Fibroblast of skin of back (primary cell): ENCODE results near the gene MAP7D2.

ENCODE experiments used
- DNase-seq: peaks from one replicate; pipeline ENCODE4 v3.0.0-alpha.2; 2013

Gene MAP7D2

GRCh38 chrX:19964017-19964710, 152.5 kb downstream of the MAP7D2 start:
- no peak for DNase-seq

DNA sequence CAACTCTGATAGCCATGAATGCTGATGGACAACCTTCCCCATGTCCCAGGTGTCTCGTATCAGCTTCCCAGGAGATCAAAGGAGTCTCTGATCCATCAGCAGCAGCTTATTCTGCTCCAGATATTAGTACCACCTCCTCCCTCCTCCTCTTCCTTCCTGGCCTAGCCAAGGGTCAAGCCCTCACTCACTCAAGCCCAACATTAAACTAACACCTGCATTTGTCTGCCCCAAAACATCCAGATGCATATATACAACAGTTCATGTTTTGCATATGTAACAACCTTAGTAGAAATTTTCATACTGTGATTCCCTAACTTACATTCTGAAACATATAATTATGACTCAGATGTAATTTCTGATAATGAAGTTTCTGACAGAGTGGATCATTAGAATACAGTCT, 155.8 kb downstream of the MAP7D2 start:
- no peak for DNase-seq

- DNase-seq = no peak
These were observed 157.9 kb downstream of the MAP7D2 start for GRCh38 chrX:19958552-19959486.

DNA sequence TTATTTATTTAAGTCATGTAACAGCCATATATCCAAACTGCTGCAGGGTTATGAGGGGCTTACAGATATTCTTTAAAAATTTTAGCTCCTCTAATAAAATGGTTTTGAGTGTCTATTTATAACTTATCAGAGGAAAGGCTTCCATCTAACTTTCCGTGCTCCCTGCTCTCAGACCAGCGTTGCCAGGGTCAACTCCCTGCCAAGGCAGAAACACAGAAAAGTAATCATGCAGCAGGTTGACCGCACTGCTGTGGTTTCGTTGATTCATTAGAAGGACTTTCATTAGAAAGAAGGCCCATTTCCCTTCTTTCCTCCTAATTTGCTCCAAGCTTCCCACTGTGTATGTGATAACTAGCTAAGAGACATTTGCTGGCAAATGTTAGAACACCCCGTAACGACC, 159.8 kb downstream of the MAP7D2 start:
- no peak for DNase-seq
